ENCODE results near the gene AQP12B. TPM values are rescaled to one million over a fixed set of nuclear protein-coding genes. Genes with fewer than 3 reads are reported as not detected.

AQP12B gene
- total RNA-seq, 4 donors from 2014 or later: not detected

DNA sequence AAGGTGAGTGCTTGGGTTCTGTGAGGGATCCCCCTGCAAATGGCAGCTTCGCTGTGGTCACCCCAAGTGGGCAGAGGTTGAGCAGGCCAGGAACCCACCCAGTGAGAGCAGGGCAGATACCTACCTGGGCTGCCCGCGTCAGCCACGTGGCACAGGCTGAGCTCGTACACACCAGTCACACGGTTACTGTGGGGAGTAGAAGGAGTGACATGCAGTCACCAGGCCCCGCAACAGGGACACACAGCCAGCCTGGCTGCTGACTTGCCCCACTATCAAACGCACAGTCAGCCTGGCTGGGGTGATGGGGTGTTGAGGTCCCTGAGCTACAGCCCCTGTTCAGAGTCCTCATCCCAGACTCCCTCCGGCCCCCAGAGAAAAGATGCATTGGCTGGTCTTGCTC, 41.2 kb upstream of the AQP12B start:
- 93 to 96% methylated on average over 9 of the region's 9 CpGs for WGBS, 2 donors
- no peak for DNase-seq (ENCODE audit: low spot score in 2 of 2)
- TF ChIP-seq, protein P1, sequence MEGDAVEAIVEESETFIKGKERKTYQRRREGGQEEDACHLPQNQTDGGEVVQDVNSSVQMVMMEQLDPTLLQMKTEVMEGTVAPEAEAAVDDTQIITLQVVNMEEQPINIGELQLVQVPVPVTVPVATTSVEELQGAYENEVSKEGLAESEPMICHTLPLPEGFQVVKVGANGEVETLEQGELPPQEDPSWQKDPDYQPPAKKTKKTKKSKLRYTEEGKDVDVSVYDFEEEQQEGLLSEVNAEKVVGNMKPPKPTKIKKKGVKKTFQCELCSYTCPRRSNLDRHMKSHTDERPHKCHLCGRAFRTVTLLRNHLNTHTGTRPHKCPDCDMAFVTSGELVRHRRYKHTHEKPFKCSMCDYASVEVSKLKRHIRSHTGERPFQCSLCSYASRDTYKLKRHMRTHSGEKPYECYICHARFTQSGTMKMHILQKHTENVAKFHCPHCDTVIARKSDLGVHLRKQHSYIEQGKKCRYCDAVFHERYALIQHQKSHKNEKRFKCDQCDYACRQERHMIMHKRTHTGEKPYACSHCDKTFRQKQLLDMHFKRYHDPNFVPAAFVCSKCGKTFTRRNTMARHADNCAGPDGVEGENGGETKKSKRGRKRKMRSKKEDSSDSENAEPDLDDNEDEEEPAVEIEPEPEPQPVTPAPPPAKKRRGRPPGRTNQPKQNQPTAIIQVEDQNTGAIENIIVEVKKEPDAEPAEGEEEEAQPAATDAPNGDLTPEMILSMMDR (IDR thresholded peaks at IDR 0.05): no peak
- TF ChIP-seq POLR2A (IDR thresholded peaks at IDR 0.05): no peak
- H3K4me3 ChIP-seq (ENCODE audit: low read depth, poor library complexity, severe bottlenecking): no peak overlapping the region
- intact Hi-C loops (cut with DNase I; ENCODE audit: low total_unique reads): no loop called here

- intact Hi-C loops (cut with DNase I; ENCODE audit: low total_unique reads): no loop called here
- WGBS, 2 donors: 76 to 81% methylated on average over 22 to 23 of the region's 32 CpGs
- no peak for DNase-seq (ENCODE audit: low spot score in 2 of 2)
- H3K4me3 ChIP-seq (ENCODE audit: low read depth, poor library complexity, severe bottlenecking): no peak overlapping the region
- no peak for TF ChIP-seq POLR2A (IDR thresholded peaks at IDR 0.05)
- TF ChIP-seq, protein P1 (IDR thresholded peaks at IDR 0.05): no peak
Measured at GRCh38 chr2:240722796-240723735, 40.4 kb upstream of the AQP12B start.

- DNase-seq (ENCODE audit: low spot score in 2 of 2): no peak
- no peak for TF ChIP-seq POLR2A (IDR thresholded peaks at IDR 0.05)
- TF ChIP-seq, protein P1 (IDR thresholded peaks at IDR 0.05): no peak
- H3K4me3 ChIP-seq (ENCODE audit: low read depth, poor library complexity, severe bottlenecking): no peak overlapping the region
- intact Hi-C loops (cut with DNase I; ENCODE audit: low total_unique reads): no loop called here
- WGBS, 2 donors: 82 to 84% methylated on average over 15 to 16 of the region's 16 CpGs
Measured at GRCh38 chr2:240722376-240722775, 39.7 kb upstream of the AQP12B start.

GRCh38 chr2:240721596-240722180, 39.0 kb upstream of the AQP12B start:
- DNase-seq (ENCODE audit: low spot score in 2 of 2): no peak
- no peak overlapping the region for H3K4me3 ChIP-seq (ENCODE audit: low read depth, poor library complexity, severe bottlenecking)
- intact Hi-C loops (cut with DNase I; ENCODE audit: low total_unique reads): no loop called here
- no peak for TF ChIP-seq POLR2A (IDR thresholded peaks at IDR 0.05)
- TF ChIP-seq, protein P1 (IDR thresholded peaks at IDR 0.05): no peak
- WGBS, 2 donors: 90 to 94% methylated on average over 13 to 15 of the region's 20 CpGs

- intact Hi-C loops (cut with DNase I; ENCODE audit: low total_unique reads): no loop called here
- no peak for DNase-seq (ENCODE audit: low spot score in 2 of 2)
- H3K4me3 ChIP-seq (ENCODE audit: low read depth, poor library complexity, severe bottlenecking): no peak overlapping the region
- TF ChIP-seq, protein P1 (IDR thresholded peaks at IDR 0.05): no peak
- no peak for TF ChIP-seq POLR2A (IDR thresholded peaks at IDR 0.05)
- WGBS, 2 donors: 77 to 84% methylated on average over 22 to 25 of the region's 25 CpGs
Measured at GRCh38 chr2:240720686-240721595, 38.3 kb upstream of the AQP12B start.
